ENCODE results near the gene PIH1D1.

- TF ChIP-seq CTCF (conservative IDR thresholded peaks at IDR 0.05; ENCODE audit: low read depth, low read length) (no peak), EZH2 (IDR thresholded peaks at IDR 0.05; ENCODE audit: borderline replicate concordance, low read depth, low read length, poor library complexity, severe bottlenecking) (no peak)
Observed at GRCh38 chr19:49427339-49427738, 24.3 kb downstream of the PIH1D1 start.
